Left cardiac atrium (tissue), 4 donors: ENCODE measurements around the gene CORO1C. TPM values are rescaled to one million over a fixed set of nuclear protein-coding genes. Genes with fewer than 3 reads are reported as not detected.

Experiments
- ATAC-seq, 2 donors: fragments of 200-7000 bp; cut with Tn5 transposase; one replicate each; pipeline ENCODE4 v1.9.1; 2020; ENCODE audit warnings: mild to moderate bottlenecking in 2 of 2, moderate library complexity in 2 of 2
- DNase-seq: peaks from one replicate; pipeline ENCODE4 v3.0.0-alpha.2; 2020
- intact Hi-C, 2 donors: fragments of 100-400 bp; cut with DNase I; formaldehyde crosslinking; loops; one replicate each; pipeline versions ENCODE4 v1.14.1 to v1.15.1; 2022 to 2023
- microRNA-seq, 2 donors: library from miRNA; unstranded; fragments of <30 nt; microRNA quantifications; one replicate each; pipeline ENCODE4 v1.2.0, GENCODE V29; 2020
- total RNA-seq, 2 donors: library from RNA; stranded (reverse); fragmentation: NEBNext Ultra II Directional; extraction: Animal tissue kit (Norgen Biotek cat#: 25700); gene quantifications; one replicate each; pipeline ENCODE4 v1.2.1, GENCODE V29; 2021
- donor health status: DM: no; HTN: yes; CAD: no.
- donor health status: DM: no; HTN: yes; CAD: no; lungs with severe emphysema.
- donor health status: DM: yes; HTN: yes; CAD: no.
- donor health status: Dilated cardiomyopathy.

CORO1C gene
- total RNA-seq, 2 donors from 2014 or later, result 95.0 to 109 TPM

- DNase-seq (no peak), ATAC-seq (no peak)
- intact Hi-C loops, result no loop called here
Observed at GRCh38 chr12:108604208-108604941, 126.9 kb downstream of the CORO1C start.

GRCh38 chr12:108603743-108604142 lies 127.6 kb downstream of the CORO1C start:
- intact Hi-C loops, result no loop called here
- no peak for ATAC-seq
- DNase-seq, result no peak

- intact Hi-C loops, result no loop called here
- DNase-seq (no peak), ATAC-seq (no peak)
Observed at GRCh38 chr12:108602976-108603704, 128.2 kb downstream of the CORO1C start.

- ATAC-seq (no peak), DNase-seq (no peak)
- intact Hi-C loops, result no loop called here
Observed at GRCh38 chr12:108602209-108602705, 129.1 kb downstream of the CORO1C start.

GRCh38 chr12:108600702-108601007 lies 130.7 kb downstream of the CORO1C start:
- no peak for ATAC-seq
- intact Hi-C loops, result no loop called here
- DNase-seq, result no peak

GRCh38 chr12:108599948-108600701 lies 131.2 kb downstream of the CORO1C start:
- ATAC-seq (no peak), DNase-seq (no peak)
- intact Hi-C loops, result no loop called here

- DNase-seq (no peak), ATAC-seq (no peak)
- intact Hi-C loops, result no loop called here
Observed at GRCh38 chr12:108599541-108599940, 131.8 kb downstream of the CORO1C start.

- no peak for DNase-seq
- intact Hi-C loops, result no loop called here
Observed at GRCh38 chr12:108598553-108599250, 132.6 kb downstream of the CORO1C start.

GRCh38 chr12:108597559-108598471 lies 133.5 kb downstream of the CORO1C start, which contains the start of gene TMEM119:
TSS of gene TMEM119 (minus strand) at chr12:108598084. CDS start at chr12:108592383, 5,701 bp downstream.
- DNase-seq (peak; percentile 58), ATAC-seq (peak; percentile 67 to 80)
- intact Hi-C loops, result no loop called here

More at GRCh38 chr12:108598553-108599250, 132.6 kb downstream of the CORO1C start:
- no peak for ATAC-seq

- intact Hi-C loops, result no loop called here
- ATAC-seq (no peak), DNase-seq (no peak)
Observed at GRCh38 chr12:108596854-108597558, 134.3 kb downstream of the CORO1C start.

GRCh38 chr12:108595711-108596647 lies 135.3 kb downstream of the CORO1C start:
- no peak for DNase-seq
- no peak for ATAC-seq
- intact Hi-C loops, result no loop called here

Small RNAs within 50 kb of the gene (microRNA-seq; reads per million reads assigned to microRNA genes)
- gene MIR4496, result 0 reads per million in 2 donors

Other genes starting within 250 kb of the CORO1C start
- gene FICD, start 216.2 kb downstream of the CORO1C start, total RNA-seq, result 1 to 10 TPM; 4.6 to 6.3 TPM
- gene SART3, start 170.3 kb downstream of the CORO1C start, total RNA-seq, result 10 to 100 TPM; 24.5 to 25.3 TPM
- 100 to 1,000 TPM; 241 to 261 TPM for gene ISCU, start 168.9 kb downstream of the CORO1C start, total RNA-seq
- gene TMEM119, start 133.4 kb downstream of the CORO1C start, total RNA-seq, result 1 to 10 TPM; 3.0 to 4.3 TPM
- 10 to 100 TPM in 1 of 2 donors, 1 to 10 TPM in 1; 4.5 to 12.5 TPM for gene SELPLG, start 97.6 kb downstream of the CORO1C start, total RNA-seq
- 10 to 100 TPM; 30.4 to 46.0 TPM for gene SSH1, start 126.1 kb upstream of the CORO1C start, total RNA-seq
- not detected for gene DAO, start 148.6 kb upstream of the CORO1C start, total RNA-seq